Activated CD4-positive, alpha-beta T cell treated with anti-CD3 and anti-CD28 coated beads for 48 hours (primary cell): Measurements from ENCODE around the gene ASAP3.

ENCODE experiments used
- DNase-seq: peaks from one replicate; pipeline ENCODE4 v3.0.0-alpha.2; 2020

ASAP3 gene

DNA sequence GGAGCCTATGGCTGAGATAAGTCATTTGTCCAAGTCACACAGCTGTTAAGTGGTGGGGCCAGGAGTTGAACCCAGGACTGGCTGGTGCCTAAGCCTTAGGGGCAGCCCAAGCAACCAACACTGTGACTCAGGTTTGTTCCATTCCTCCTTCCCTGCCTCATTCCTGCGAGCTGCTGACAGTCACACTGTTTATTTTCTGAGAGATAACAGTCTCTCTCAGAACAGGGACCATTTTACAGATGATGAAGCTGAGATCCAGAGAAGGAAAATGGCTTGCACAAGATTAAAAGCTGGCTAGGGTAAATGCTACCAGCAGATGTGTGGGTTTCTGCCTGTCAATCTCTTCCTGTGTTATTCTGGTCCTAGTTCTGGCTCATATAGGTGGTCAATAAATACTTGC is 35.1 kb downstream of the ASAP3 start:
- DNase-seq, result no peak

DNA sequence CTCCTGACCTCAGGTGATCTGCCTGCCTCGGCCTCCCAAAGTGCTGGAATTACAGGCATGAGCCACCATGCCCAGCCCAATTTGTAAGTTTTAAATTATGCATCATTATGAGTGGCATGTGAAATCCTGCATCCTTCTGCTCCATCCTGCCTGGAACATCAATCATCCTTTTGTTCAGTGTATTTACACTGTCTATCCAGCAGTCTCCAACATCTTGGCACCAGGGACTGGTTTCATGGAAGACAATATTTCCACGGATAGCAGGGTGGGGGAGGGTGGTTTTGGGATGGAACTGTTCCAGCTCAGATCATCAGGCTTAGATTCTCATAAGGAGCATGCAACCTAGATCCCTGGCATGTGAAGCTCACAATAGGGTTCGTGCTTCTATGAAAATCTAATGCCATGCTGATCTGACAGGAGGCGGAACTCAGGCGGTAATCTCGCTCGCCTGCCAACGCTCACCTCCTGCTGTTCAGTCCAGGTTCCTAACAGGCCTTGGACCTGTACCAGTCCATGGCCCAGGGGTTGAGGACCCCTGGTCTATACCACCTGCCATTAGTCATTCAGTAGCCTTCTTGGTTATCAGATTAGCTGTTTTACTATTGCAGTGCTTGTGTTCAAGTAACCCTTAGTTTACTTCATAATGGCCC is 37.2 kb downstream of the ASAP3 start:
- DNase-seq, result no peak

DNA sequence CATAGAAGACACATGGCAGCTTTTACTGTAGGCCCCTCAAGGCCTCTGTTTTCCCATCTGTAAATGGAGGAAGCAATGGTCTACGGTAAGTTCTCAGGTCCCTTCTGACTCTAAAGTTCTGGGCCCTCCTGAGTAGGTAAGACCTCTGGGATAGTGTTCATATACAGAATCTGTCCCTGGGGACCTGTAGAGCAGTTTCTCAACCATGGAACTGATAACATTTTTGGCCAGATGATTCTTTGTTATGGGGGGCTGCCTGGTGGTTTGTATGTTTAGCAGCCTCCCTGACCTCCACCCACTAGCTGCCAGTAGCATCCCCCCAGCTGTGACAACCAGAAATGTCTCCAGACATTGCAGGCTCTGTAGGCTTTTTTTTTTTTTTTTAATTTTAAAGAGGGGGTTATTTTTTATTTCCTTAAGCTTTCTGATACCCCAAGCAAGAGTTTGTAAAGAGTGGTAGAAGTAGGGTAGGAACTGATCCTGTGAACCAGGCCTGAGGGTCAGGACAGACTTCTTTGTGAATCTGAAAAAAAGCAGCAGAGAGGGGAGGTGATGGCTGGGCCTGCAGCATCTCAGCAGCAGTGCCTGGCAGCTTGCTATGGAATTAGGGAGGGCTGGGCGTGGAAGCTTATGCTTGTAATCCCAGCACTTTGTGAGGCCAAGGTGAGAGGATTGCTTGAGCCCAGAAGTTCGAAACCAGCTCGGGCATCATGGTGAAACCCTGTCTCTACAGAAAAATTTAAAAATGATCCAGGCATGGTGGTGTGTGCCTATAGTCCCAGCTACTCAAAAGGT is 39.2 kb downstream of the ASAP3 start:
- DNase-seq, result no peak

DNA sequence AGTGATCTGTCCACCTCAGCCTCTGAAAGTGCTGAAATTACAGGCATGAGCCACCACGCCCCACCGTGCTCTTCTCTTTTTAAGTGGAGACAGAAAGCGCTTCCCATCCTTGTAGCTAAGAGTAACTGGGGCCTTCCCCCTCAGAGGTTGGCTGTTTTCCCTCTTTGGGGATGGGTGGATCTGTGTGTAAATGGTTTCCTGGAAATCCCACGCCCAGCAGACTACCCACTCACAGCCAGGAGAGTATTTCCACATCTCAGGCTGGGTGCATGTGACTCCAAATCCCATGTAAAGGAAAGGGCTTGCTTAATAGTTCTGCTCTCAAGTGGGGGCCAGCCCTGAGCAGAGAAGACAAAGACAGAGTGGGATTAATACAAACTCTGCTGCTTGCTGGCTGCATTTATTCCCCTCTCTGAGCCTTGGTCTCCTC is 39.9 kb downstream of the ASAP3 start:
- no peak for DNase-seq

DNA sequence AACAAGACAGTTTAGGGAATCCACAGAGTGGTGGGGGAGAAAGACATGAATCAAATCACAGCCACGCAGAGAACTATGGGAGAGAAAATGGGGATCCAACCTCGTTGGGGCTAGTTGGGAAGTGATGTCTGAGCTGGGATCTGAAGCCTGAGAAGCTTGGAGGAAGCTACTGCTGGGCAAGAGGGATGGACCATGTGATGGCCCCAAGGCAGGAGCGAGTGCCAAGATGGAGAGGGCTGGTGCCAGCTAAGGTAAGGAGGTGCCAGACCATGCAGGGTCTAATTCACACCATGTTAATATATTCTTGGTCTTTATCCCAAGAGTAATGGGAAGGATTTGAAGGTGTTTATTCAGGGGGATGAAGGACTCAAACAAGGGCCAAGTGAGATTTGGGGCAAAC is 41.2 kb downstream of the ASAP3 start:
- no peak for DNase-seq

DNA sequence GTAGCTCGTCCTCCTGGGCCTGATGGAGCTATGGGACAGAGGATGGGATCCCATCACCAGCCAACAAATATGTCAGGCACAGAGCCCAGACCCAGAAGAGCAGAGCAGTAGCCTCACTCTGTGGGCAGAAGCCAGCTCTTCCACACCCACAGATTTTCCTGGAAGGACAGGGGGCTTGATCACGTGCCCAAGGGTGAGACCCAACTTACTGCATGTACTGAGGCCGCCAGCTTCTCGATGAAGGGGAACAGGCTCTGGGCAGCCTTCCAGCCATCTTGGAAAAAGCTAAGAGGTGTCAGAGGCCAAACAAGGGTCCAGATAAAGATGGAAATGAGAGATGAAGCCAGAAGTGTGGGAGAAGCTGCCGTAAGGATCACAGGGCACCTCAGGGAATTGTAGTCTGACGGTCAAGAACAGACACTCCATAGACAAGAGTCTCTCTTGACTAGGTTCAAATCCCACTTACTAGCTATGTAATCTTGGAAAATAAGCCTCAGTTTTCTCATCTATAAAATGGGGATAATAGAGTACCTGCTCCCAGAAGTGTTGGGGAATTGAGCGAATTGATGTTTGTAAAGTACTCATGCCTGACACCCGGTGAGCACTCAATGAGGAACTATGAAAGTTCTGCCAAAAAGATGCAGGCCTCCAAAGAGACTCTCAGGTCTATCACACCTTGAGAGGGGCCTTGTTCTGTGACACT is 42.4 kb downstream of the ASAP3 start:
- no peak for DNase-seq

DNA sequence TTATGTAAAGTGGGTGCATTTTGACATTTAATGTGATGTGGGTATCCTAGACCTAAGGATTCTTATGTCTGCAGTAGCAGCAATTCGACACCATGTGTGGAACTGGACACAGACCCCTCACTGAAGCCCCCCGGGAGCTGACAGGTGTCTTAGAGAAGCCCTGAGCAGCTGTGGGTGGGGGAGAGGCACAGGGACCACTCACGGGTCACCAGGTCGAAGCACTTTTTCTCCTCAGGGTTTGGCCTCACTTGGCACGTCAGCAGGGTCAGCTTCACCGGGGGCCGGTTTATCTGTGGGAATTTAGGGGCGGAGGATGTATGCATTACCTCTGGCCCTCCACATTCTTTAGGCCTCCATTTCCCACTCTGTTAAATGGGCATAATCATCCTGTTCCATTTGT is 45.4 kb downstream of the ASAP3 start:
- DNase-seq, result no peak

DNA sequence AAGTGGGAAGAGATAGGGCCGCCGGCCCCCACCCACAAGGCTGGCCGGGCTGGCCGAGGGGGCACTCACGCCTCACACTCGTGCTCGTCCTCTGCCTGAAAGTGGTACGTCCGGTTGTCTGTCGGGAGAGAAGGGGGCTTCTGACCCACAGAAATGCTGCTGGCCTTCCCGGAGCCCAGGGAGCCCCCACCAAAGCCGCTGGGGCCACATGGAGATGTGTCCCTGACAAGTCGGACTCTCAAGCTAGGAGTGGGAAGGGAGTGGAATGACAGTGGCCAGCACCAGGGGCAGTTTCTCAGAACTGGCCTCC is 46.7 kb downstream of the ASAP3 start:
- DNase-seq, result no peak

DNA sequence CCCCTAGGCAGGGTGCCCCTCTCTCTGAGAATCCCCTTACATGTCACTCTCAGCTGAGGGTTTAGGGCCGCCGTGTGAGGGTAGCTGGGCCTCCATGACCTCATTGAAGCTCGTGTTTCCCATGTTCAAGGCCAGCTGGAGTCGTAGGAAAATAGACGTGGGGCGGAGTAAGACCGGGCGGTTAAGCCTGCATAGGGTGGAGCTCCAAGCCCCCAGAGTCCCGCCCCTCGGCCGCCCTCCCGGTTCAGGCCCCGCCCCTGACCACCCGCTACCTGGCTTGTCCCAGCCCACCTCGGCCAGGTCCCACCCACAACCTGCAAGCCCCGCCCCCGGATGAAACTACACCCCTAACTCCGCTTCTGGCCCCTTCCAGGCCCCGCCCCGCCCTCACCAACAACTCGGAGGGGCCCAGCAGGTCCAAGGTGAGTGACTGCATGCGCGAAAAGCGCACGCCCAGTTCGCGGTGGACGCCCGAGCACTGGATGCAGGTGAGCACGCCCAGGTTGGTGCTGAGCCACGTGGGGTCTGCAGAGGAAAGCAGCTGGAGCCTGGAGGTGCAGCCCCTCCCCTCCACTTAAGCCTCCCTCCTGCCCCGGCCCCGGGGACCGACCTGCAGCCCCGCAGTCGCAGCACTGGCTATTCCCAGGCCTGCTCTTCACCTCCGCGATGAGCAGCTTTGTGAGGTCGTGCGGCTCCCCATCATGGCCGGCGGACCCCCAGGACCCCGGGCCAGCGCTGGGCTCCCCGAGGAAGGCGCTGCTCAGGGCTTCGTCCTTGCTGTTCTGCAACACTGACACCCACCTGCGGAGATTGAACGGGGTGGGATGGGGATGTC is 47.2 kb downstream of the ASAP3 start:
- peak; percentile 52 for DNase-seq

DNA sequence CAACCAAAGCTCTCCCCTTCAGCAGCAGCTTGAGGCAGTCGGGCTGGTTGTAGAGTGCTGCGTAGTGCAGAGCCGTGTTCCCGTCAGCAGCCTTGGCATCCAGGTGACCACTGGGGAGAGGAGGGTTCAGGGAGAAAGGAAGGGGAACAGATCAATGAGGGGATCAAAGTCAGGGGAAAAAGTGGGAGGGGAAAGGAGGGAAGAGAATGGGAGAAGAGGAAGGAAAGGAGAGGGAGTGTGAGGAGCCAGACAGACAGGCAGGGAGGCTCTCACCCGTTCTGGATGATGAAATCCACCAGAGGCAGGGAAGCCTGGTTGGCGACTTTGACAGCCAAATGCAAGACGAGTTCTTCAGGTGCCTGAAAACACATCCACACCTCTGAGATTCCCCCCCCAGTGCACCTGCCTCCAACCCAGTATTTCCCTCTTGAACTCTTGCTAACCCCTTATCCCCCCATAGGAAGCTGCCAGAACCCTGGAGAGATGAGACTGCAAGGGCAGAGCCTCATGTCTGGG is 49.7 kb downstream of the ASAP3 start:
- no peak for DNase-seq

DNA sequence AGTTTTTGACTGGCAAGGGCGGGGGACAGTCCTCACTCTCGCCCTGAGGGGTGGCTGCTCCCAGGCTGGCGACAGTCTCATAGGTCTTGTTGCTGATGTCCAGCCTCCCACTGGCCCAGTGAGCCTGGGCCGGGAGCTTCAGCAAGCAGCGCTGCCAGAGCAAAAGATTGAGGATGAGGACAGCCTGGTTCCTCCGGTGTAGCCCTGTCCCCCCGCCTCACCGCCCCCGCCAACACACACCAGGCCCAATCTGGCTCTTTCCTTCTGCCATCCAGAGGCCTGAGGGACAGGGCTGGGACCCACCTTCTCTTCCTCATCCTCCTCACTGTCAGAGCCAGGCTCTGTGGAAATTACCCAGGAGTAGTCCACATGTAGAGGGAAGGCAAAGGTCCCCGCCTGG is 50.9 kb downstream of the ASAP3 start:
- DNase-seq, result no peak

DNA sequence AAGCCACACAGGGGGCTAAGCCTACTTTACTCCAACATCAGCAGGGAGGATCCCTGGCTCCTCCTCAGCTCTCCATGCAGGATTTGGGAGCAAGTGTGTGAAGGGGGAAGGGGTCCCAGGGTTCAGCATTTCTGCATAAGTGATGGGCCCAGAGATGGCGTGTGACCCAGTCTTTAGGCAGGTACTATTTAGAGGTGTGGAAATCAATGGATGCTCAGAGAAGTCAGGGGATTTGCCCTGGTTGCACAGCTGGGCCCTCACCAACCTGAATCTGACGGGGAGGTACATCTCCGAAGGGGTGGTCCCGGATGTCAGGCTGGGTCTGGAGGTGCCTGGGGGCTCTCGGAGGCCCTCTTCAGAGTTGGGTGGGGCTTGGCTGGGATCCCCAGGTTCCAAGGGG is 52.5 kb downstream of the ASAP3 start:
- no peak for DNase-seq

DNA sequence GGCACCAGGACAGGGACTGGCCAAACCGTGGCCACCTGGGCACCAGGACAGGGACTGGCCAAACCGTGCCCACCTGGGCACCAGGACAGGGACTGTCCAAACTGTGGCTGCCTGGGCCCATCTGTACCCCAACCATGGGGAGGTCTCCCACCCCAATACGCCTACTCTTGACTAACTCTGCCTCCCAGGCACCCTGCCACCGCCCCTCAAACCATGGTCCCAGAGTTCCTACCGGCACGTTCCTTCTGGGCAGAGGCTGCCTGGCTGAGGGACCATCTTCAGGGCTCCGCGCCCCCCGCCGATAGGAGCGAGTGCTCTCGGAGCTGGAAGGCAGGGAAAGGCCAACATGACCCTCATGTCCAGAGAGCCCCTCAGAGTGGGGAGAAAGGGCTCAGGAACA is 53.2 kb downstream of the ASAP3 start:
- no peak for DNase-seq

DNA sequence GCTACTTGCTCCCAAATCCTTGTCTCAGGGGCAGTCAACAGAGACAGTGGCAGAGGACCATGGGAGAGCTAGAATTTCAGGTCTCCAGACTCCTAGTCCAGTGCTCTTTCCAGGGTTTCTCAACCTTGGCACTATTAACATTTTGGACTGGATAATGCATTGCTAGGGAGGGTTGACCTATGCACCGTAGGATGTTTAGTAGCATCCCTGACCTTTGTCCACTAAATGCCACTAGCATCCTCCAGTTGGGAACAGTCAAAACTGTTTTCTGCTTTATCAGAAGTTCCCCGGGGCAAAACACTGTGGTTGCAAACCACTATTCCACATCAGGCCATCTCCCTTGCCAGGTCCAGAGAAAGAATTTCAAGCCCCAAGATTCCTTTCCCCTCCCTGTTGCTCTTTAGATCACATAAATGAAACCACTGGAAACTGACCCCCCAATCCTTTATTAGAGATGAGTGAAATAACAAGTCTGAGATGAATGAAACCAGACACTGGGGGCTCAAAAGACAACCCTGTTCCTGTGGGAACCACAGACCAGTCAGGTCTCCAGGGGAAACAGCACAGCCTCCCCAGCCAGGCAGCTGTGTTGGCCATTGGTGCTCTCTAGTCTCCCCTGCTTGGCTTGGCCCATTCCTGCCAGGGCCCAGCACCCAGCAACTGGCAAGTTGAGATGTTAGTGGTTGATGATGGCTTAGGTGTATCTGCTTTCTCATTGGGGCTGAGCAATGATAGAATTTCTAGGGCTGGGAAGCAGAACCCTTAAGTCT is 55.7 kb downstream of the ASAP3 start:
- DNase-seq, result no peak

DNA sequence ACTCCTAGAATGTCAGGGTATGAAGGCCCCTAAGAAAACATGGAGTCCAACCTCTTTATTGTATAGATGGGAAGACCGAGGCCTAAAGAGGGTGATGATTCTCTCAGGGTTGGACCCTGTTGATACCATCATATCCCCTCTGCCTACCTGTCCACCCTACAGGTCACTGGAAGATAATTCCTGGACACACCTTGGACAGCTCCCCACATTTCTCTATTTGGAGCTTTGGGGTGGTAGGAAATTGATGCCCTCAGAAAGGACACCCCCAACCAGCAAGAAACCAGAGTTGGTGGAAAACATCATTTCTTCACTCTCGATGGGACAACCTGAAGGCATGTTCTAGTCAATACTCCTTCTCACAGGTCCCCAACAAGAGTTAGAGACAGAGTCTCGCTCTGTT is 56.4 kb downstream of the ASAP3 start:
- DNase-seq, result no peak

DNA sequence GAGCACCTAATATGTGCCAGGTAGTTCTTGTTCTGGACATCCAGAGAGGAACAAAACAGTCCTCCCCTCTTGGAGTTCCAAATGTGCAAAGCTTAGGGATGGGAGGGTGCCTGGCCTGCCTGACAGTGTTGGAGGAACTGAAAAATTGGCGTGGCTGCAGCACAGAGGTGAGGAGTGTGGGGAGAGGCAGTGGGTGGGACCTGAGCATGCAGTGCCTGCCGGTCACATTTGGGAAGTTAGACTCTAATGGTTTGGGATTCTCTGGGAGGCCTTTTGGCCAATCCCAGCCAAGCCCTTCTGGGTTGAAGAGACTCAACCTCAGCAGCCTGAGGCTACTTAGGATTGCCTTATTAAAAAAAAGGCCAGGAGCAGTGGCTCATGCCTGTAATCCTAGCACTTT is 57.2 kb downstream of the ASAP3 start:
- no peak for DNase-seq

DNA sequence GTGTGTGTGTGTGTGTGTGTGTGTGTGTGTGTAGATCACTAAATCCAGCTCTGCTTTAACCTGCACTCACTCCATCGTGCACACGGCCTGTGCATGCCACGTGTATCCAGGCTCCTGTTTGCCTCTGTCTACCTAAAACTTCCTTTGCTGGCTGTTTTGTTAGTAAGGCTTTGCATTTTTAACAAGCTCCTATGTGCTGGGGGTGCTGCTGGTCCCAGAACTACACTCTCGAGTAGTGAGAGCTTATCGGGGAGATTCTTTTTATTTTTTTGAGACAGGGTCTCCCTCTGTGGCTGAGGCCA is 58.8 kb downstream of the ASAP3 start:
- no peak for DNase-seq

DNA sequence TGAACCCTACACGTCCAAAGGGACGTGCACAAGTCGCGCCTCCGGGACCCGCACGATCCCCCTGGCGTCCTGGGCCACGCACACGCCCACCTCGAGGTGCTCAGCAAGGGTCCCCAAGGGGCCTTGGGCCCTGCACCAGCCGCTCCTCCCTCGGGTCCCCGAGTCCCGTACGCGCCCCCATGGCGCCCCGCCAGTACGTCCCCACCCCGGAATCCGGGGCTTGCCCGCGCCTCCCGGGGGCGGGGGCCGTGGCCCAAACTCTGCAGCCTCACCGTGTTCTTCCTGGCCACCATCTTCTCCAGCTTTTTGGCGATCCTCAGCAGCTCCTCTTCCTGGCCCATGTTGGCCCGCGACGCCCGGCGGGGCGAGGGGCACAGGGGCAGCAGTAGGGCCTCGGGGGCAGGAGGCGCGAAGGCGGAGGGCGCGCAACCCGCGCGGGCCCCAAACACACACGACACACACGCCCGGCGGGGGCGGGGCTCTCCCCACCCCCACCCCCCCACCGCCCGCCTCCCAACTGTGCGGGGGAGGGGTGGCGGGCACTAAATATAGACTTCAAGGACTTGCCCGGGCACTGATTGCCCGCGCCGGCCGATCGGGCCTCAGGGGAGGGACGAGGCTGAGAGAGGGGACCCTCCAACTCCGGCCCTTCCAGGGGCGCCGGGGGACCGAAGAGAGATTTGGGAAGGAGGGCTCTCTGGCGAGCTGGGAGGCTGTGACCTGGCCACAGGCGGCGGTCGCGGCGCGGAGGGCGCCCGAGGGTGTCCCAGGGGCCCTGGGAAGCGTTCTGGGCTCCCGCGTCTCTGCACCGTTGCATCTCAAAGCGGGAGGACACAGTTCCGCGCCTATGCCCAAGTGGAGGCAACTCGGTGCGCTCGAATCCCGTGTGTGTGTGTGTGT is 59.4 kb downstream of the ASAP3 start, which contains the start of gene TCEA3:
TSS of gene TCEA3 (minus strand) at position 456 of the 900 bp plus-strand sequence. CDS start at position 341, 115 bp downstream.
- peak; percentile 37 for DNase-seq

DNA sequence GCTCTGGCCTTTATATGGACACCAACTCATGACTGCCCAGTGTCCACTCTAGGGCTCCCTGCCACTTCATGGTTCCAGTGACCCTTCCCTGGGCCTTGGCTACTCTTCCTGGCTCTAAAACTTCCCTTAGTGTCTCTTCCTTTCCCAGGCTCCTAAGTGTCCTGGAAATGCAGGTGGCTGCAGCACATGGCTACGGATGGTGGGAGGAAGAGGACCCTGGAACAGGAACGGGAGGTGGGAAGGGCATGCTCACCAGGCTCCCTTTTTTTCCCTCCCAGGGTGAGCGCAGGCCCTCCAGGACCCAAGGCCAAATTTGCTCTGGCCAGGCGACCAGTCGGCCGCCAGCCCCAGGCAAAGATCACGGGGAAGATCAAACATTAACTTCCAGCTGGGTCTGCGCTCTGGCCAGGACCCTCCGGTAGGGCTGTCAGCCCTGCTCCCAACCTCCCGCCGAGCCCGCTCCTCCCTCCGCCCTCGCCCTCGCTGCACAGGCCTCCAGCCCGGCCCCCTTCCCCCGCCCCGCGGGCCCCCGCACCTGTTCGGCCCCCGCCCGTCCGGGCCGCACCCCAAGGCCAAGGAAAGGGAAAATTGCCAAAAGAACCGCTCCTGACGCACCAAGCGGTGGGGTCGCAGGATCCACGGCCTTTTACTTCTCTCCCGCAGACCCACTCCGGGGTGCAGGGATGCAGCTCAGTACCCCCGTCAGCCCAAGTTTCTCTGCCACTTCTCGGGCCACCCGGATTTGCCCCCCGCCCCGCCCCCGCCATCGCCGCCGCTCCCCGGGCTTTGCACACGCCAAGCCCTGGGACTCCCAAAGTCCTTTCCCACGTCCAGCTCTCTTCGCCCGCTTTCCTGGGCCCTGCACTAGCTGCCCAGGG is 60.3 kb downstream of the ASAP3 start:
- DNase-seq, result peak; percentile 30

DNA sequence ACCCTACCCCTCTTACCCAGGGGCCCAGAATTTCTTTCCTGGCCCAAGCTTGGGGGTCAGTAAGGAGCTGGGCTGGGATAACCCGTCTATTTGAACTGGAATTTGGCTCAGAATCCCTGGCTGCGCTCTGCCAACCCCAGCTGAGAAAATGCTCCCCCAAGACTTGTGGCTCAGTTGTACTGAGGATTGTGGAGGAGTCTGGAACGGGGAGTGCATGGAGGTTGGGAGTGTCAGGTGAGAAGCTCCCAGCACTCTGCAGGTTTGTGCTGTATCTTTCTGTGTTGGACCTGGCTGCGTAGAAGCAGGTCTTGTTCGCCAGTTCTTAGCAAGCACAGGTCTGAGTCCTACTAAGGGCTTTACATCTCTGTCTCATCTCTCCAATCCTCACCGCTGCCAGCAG is 61.0 kb downstream of the ASAP3 start:
- DNase-seq, result no peak
